ENCODE data around the gene MSH4. TPM values are rescaled to one million over a fixed set of nuclear protein-coding genes. Genes with fewer than 3 reads are reported as not detected.
"Not testable (repeated sequence)": the region's sequence is repeated elsewhere in the genome, so short reads cannot be mapped to it uniquely, and the experiment has no call there.

The MSH4 gene
- under 1 TPM; 0.25 to 0.31 TPM for total RNA-seq
- 0.09 TPM for polyA plus RNA-seq (2013, experiment 1 of 2)
- 0.15 TPM for polyA plus RNA-seq (2013, experiment 2 of 2)
- 0.11 to 2.9 (median 1.2) reads per million in 172 experiments for total RNA-seq

DNA sequence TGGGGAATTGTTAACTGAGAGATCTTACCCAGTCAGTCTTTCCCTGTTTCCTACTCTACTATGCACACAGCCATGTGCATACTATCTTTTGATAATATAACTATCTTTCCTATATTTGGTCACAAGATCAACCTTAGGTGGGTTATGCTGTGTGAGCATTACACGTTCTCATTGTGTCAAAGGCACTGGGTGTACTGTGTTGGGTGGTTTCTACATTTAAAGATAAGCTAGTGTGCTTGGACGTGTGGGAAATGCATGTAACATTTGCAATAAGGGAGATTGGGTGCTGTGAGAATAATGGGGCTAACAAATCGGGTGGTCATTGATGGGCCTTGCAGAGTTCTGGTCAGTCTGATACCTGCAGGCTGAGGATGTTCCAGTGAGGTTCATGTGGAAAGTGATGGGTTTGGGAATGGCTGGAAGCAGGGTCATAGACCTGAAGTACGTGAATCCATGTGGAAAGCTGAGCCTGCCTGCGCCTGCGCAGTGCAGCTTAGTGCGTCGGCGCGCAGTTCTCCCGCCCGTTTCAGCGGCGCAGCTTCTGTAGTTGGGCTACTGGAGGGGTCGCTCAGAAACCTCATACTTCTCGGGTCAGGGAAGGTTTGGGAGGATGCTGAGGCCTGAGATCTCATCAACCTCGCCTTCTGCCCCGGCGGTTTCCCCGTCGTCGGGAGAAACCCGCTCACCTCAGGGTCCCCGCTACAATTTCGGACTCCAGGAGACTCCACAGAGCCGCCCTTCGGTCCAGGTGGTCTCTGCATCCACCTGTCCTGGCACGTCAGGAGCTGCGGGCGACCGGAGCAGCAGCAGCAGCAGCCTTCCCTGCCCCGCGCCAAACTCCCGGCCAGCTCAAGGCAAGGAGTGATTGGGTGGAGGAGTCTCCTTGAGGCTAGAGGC lies at the start of gene MSH4:
TSS of gene MSH4 (plus strand) at position 507 of the 897 bp plus-strand sequence. CDS start at position 611, 104 bp downstream.
- TF ChIP-seq, protein P1, sequence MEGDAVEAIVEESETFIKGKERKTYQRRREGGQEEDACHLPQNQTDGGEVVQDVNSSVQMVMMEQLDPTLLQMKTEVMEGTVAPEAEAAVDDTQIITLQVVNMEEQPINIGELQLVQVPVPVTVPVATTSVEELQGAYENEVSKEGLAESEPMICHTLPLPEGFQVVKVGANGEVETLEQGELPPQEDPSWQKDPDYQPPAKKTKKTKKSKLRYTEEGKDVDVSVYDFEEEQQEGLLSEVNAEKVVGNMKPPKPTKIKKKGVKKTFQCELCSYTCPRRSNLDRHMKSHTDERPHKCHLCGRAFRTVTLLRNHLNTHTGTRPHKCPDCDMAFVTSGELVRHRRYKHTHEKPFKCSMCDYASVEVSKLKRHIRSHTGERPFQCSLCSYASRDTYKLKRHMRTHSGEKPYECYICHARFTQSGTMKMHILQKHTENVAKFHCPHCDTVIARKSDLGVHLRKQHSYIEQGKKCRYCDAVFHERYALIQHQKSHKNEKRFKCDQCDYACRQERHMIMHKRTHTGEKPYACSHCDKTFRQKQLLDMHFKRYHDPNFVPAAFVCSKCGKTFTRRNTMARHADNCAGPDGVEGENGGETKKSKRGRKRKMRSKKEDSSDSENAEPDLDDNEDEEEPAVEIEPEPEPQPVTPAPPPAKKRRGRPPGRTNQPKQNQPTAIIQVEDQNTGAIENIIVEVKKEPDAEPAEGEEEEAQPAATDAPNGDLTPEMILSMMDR (IDR thresholded peaks at IDR 0.05) = no peak

DNA sequence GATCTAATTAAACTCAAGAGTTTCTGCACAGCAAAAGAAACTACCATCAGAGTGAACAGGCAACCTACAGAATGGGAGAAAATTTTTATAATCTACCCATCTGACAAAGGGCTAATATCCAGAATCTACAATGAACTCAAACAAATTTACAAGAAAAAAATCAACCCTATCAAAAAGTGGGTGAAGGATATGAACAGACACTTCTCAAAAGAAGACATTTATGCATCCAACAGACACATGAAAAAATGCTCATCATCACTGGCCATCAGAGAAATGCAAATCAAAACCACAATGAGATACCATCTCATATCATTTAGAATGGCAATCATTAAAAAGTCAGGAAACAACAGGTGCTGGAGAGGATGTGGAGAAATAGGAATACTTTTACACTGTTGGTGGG lies 39.5 kb upstream of the MSH4 start:
- not testable (repeated sequence) for H3K4me3 Mint-ChIP-seq
- H3K36me3 Mint-ChIP-seq (ENCODE audit: low read depth) = peaks cover 75% of the 10 kb centered on the region

More for the DNA sequence above, at the start of gene MSH4:
- DNase-seq = no peak
- Mint-ChIP-seq H3K27ac (no peak within 1 kb of the TSS), H3K9me3 (no peaks in the 10 kb centered on the region), H3K4me3 (no peak within 1 kb of the TSS), H3K36me3 (ENCODE audit: low read depth) (peaks cover 63% of the 10 kb centered on the region), H3K27me3 (no peaks in the 10 kb centered on the region), H3K4me1 (ENCODE audit: low read depth) (peaks cover 14% of the 10 kb centered on the region)
- Histone ChIP-seq H3K27me3 (ENCODE audit: control insufficient read depth in 1 of 2, insufficient read depth in 2 of 2, low read length in 2 of 2) (no peaks in the 10 kb centered on the region), H3K4me3 (ENCODE audit: low read length) (no peak within 1 kb of the TSS), H3K36me3 (ENCODE audit: insufficient read depth, low read length) (peaks cover 52% of the 10 kb centered on the region), H3K27ac (ENCODE audit: low read depth in 1 of 2, low read length in 2 of 2) (no peak within 1 kb of the TSS), H3K4me1 (ENCODE audit: insufficient read depth, low read length) (no peaks in the 10 kb centered on the region), H3K9me3 (ENCODE audit: control insufficient read depth in 1 of 2, insufficient read depth in 1 of 2, low read length in 2 of 2) (no peaks in the 10 kb centered on the region)
- CTCF ChIA-PET = no interaction called here
- no peak for ATAC-seq (ENCODE audit: poor library complexity)
- POLR2A ChIA-PET = interaction anchor here (0.8 kb wide), 1 partner anchor 10 kb away, joined by 3 read pairs; the partner anchor contains the start of gene RABGGTB
- intact Hi-C loops (cut with DNase I, micrococcal nuclease) = no loop called here

DNA sequence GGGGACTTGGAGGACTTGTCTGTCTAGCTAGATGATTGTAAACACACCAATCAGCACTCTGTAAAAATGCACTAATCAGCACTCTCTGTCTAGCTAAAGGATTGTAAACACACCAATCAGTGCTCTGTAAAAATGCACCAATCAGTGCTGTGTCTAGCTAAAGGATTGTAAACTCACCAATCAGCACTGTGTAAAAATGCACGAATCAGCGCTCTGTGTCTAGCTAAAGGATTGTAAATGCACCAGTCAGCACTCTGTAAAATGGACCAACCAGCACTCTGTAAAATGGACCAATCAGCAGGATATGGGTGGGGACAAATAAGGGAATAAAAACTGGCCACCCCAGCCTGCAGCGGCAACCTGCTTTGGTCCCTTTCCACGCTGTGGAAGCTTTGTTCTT lies 38.1 kb upstream of the MSH4 start:
- CTCF ChIA-PET; H3K27me3 ChIP-seq (ENCODE audit: control insufficient read depth in 1 of 2, insufficient read depth in 2 of 2, low read length in 2 of 2); POLR2A ChIA-PET; H3K27ac ChIP-seq (ENCODE audit: low read depth in 1 of 2, low read length in 2 of 2); H3K4me1 Mint-ChIP-seq (ENCODE audit: low read depth); H3K4me1 ChIP-seq (ENCODE audit: insufficient read depth, low read length); ATAC-seq (ENCODE audit: poor library complexity); H3K4me3 Mint-ChIP-seq; H3K9me3 Mint-ChIP-seq; H3K9me3 ChIP-seq (ENCODE audit: control insufficient read depth in 1 of 2, insufficient read depth in 1 of 2, low read length in 2 of 2); H3K27ac Mint-ChIP-seq; DNase-seq; intact Hi-C loops (cut with DNase I, micrococcal nuclease); H3K27me3 Mint-ChIP-seq; H3K4me3 ChIP-seq (ENCODE audit: low read length): not testable (repeated sequence)
- H3K36me3 ChIP-seq (ENCODE audit: insufficient read depth, low read length) = peaks cover 16% of the 10 kb centered on the region
- peaks cover 62% of the 10 kb centered on the region for H3K36me3 Mint-ChIP-seq (ENCODE audit: low read depth)

More for the DNA sequence above, 39.5 kb upstream of the MSH4 start:
- H3K9me3 ChIP-seq (ENCODE audit: control insufficient read depth in 1 of 2, insufficient read depth in 1 of 2, low read length in 2 of 2); DNase-seq; H3K4me3 ChIP-seq (ENCODE audit: low read length); intact Hi-C loops (cut with DNase I, micrococcal nuclease); POLR2A ChIA-PET; H3K27me3 Mint-ChIP-seq; H3K27me3 ChIP-seq (ENCODE audit: control insufficient read depth in 1 of 2, insufficient read depth in 2 of 2, low read length in 2 of 2); H3K4me1 ChIP-seq (ENCODE audit: insufficient read depth, low read length); H3K27ac ChIP-seq (ENCODE audit: low read depth in 1 of 2, low read length in 2 of 2); CTCF ChIA-PET; H3K27ac Mint-ChIP-seq; ATAC-seq (ENCODE audit: poor library complexity); H3K9me3 Mint-ChIP-seq; H3K4me1 Mint-ChIP-seq (ENCODE audit: low read depth): not testable (repeated sequence)
- peaks cover 23% of the 10 kb centered on the region for H3K36me3 ChIP-seq (ENCODE audit: insufficient read depth, low read length)

DNA sequence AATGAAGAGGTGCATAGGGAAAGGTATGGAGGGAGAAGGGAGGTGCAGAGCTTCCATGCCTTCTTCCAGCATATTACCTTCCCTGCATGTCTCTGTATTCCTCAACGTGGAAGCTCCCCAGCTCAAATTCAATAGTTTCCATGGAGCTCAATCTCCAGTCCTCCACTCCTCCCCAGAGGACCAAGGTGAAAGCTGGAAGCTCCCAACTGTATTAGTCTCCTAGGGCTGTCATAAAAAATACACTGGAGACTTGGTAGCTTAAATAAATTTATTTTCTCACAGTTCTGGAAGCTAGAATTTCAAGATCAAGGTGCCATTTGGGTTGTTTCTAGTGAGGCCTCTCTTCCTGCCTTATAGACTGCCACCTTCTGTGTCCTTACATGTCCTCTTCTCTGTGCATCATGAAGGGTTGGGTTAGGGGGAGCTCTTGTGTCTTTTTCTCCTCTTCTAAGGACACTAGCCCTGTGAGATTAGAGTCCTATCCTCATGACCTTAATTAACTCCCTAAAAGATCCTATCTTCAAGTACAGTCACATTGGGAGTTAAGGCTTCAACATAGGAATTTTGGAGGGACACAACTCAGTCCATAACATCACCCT lies 32.5 kb upstream of the MSH4 start:
- Histone ChIP-seq H3K4me1 (ENCODE audit: insufficient read depth, low read length) (no peaks in the 10 kb centered on the region), H3K27me3 (ENCODE audit: control insufficient read depth in 1 of 2, insufficient read depth in 2 of 2, low read length in 2 of 2) (no peaks in the 10 kb centered on the region), H3K27ac (ENCODE audit: low read depth in 1 of 2, low read length in 2 of 2) (no peak overlapping the region), H3K9me3 (ENCODE audit: control insufficient read depth in 1 of 2, insufficient read depth in 1 of 2, low read length in 2 of 2) (no peaks in the 10 kb centered on the region), H3K4me3 (ENCODE audit: low read length) (no peak overlapping the region), H3K36me3 (ENCODE audit: insufficient read depth, low read length) (peaks cover 5% of the 10 kb centered on the region)
- ChIA-PET CTCF (no interaction called here), POLR2A (interaction anchor here (0.6 to 1.0 kb wide), 2 partner anchors 36 to 874 kb away, joined by 3 read pairs; no protein-coding TSS in a partner anchor)
- ATAC-seq (ENCODE audit: poor library complexity) = no peak
- Mint-ChIP-seq H3K9me3 (no peaks in the 10 kb centered on the region), H3K27ac (no peak overlapping the region), H3K36me3 (ENCODE audit: low read depth) (peaks cover 25% of the 10 kb centered on the region), H3K27me3 (no peaks in the 10 kb centered on the region), H3K4me1 (ENCODE audit: low read depth) (no peaks in the 10 kb centered on the region), H3K4me3 (no peak overlapping the region)
- no peak for DNase-seq
- intact Hi-C loops (cut with DNase I, micrococcal nuclease) = no loop called here
- TF ChIP-seq, protein P1 (IDR thresholded peaks at IDR 0.05) = no peak

Measured in CD4-positive, alpha-beta T cell (primary cell).